Fibroblast of upper back skin (primary cell): ENCODE measurements around the gene YY1.
"Not testable (repeated sequence)": the region's sequence is repeated elsewhere in the genome, so short reads cannot be mapped to it uniquely, and the experiment has no call there.

ENCODE experiments used
- DNase-seq: peaks from one replicate; pipeline ENCODE4 v3.0.0-alpha.2; 2013

Gene YY1

DNA sequence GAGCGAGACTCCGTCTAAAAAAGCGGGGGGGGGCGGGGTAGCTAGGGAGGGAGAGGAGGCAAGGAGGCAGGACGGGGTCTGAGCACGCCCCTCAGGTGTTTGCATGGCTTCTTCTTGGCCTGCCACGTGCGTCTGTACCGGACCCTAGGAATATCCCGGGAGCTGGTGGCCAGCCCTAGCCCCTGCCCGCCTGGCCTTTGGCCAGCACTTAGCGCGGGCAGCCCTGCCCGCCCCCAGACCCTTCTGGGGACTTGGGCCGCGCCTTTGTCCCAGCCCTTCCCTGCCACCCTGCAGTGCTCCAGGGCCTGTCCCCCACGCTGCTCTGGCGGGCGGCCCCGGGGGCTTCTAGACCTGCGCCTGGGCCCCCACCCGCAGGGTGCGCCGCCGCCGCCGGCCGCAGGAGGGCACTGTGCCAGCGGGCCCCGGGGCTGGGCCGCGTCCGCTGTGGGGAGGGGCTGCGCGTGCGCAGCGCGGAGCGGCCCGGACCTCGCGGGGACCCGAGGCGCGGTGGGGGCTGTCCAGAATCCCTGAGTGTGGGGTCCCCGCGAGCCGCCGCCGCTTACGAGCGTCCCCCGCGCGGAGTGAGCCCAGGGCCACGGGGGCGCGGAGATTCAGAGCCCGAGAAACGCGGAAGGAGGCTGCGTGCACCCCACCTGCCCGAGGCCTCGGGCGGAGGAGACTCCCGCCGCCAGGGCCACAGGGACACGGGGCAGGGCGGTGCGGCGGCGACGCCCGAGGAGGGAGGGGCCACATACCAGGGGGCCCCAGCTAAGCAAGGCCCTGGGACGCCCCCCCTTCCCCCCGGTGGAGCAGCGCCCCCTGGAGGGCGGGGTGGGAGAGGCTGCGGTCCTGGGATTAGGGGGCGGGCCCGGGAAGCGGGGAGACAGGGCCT is 46.3 kb downstream of the YY1 start:
- peak; percentile 59 for DNase-seq

DNA sequence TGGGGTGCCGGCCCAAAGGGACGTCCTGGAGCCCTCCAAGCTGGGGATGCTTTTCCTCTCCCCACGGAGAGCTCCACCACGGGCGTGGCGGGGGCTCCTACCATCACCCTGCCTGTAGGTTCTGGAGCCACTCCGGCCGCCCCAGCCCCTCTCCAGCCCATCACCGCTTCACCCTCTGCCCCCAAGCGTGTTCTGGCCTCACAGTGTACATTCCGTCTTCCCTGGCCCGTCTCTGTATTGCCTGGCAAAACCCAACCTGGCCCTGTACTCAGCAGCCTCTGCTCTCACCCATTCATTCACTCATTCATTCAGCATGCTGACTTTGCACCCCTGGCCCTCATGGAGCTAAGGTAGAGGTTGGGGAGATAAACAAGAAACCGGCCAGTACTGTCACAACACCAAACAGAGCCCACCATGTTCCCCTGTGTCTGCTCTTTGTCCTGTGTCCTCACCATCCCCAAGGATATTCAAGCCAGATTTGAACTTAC is 47.0 kb downstream of the YY1 start:
- DNase-seq, result no peak

DNA sequence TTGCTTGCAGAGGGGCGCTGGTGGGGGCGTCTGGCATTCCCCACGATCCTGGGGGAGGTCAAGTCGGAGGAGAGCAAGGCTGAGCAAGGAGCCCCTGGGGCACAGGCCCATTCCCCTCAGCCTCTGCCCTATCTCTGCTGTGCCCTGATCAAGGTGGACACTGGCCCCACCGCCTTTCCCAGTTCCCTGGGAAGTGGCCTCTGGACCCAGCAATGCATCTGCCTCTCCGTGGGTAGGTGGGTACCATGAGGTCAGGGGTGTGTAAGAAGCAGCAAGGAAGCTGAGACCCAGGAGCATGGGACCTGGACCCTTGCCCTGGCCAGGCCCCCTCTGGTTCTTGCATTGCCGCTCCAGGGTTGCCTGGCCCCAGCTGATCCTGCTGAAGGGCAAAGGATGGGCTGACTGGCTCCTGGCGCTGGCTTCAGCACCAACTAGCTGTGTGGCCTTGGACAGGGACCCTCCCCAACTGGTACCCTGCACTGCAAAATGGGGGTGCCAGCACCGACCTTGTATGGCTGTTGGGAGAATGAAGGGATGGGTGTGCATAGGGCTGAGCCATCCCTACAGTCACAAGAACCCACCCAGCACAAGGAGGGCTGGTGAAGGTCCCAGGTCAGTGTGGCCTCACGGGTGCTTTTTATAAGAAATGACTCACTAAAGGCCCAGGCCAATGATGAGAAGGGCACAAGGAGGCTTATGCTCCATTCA is 47.7 kb downstream of the YY1 start:
- no peak for DNase-seq

DNA sequence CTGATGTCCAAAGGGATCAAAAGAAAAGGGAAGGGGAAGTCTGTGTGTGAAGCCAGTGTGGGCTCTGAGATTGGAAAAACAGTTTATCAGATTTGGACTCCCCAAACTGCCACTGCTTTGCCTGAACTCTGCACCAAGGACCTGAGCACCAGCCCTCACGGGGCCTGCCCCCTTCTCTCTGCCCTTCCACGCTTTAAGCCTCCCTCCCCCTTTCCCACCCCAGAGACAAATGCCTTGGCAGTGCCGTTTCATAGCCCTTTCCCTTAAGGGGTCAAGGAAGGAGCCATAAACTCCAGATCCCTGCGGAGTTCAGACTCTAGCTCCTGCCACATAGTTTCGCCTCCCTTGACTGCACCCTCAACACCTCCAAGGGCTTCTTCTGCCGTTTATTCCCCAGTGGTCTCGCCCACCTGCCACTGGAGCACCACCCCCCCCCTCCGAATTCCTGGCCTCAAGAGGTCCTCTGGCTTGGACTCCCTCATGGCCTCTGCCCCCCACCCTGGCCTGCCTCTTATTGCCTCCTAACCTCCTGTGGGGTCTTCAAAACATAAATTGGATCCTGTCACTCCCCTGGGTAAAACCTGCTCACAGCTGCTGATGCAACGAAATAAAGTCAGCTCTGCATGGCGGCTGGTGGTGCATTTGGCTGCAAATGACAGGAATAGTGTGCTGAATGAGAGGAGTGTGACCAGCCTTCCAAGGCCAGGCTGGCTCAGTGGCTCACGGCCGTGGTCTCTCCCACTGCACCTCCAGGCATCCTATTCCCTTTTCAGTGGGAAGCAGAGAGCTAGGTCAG is 48.5 kb downstream of the YY1 start:
- no peak for DNase-seq

DNA sequence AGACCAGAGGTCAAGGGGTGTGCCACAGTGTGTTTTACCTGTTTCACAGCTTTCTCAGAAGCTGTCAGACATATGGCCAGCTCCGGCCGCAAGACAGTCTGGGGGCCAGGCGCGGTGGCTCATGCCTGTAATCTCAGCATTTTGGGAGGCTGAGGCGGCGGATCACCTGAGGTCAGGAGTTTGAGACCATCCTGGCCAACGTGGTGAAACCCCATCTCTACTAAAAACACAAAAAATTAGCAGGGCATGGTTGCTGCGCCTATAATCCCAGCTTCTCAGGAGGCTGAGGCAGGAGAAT is 49.0 kb downstream of the YY1 start:
- DNase-seq, result not testable (repeated sequence)

DNA sequence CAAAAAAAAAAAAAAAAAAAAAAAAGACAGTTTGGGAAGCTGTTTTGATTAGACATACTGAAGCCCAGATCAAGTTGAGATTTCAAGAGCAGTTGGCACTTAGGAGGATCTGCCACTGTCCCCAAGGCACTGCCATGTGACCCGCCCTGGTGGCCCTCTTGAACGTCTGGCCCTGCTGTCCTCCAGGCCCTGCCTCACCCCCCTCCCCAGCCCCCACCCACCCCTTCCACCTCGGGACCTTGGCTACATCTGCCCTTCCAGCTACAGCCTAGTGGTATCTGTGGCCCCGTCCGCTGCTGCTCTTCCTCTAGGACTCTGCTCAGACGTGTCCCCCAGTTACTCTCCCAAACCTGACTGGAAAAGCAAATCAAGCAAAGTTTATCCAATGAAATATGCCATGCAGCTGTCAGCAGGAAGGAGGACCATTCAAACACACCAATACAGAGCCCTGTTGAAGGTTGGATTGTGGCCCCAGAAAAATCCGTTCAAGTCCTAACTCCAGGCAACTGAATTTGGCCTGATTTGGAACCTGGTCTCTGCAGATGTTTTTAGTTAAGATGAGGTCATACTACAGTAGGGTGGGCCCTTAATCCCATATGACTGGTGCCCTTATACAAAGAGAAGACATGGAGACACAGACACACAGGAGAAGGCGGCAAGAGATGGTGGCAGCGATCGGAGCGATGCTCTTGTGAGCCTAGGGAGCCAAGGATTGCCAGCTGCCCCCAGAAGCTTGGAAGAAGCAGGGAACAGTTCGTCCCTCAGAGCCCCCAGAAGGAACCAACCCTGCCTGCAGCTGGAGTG is 49.6 kb downstream of the YY1 start:
- no peak for DNase-seq

DNA sequence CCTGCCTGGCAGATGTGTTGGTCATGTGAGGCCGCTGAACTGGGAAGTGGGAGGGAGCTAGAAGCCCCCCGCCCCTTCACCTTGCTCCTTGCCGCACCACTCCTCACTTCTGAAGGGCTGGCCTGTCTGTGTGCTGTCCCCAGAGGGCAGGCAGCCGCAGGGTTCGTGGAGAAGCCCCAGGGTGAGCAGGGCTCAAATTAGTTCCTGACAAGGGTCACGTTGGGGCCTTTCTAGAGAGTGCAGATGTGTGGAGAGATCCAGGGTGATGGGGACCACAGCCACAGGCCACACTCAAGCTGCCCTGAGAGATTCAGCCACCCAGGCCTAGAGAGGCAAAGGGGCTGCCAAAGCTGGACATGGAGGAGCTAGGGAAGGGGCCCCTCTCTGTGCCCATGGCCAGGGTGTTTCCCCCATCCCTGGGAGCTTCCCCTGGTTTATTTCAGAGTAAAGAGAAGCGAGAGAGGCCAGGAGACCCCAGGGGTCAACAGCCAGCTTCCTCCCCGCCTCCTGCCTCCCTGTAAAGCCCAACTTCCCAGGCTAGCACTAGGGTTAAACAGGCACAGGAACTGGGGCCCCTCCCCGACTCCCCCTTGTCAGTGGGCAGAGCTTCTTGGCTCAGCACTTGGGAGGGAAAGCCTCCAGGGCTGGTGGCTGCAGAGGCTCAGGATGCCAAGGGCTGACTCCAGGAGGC is 51.1 kb downstream of the YY1 start:
- no peak for DNase-seq

DNA sequence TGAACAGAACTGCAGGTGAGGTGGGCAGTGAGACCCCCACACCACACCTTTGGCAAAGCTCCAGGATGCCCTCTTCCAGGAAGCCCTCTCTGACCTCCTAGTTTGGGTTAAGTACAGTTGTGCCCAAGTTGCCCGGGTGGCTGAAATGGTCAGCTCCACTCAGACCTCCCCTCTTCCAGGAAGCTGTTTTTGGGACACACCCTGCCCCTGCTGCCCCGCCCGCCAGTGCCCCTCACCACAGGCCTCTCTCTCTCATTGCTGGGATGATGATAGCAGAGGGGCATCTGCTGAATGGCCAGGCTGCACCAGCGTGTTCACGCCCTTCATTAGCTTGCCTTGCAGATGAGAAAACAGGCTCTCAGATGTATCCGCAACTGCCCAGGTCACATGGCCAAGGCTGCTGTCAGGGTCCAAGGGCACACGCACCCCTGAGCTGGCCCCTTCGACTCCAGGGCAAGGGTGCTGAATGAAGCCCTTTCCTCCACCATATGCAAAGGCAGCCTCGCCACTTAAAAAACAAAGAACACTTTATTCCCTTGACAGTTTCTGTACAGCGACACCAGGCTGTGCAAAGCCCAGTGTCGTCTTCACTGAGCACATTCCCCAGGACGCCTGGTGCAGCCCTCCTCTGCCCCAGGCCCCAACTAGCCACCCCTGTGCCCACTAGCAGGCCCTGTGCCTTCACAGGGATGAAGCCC is 51.8 kb downstream of the YY1 start:
- DNase-seq, result no peak

DNA sequence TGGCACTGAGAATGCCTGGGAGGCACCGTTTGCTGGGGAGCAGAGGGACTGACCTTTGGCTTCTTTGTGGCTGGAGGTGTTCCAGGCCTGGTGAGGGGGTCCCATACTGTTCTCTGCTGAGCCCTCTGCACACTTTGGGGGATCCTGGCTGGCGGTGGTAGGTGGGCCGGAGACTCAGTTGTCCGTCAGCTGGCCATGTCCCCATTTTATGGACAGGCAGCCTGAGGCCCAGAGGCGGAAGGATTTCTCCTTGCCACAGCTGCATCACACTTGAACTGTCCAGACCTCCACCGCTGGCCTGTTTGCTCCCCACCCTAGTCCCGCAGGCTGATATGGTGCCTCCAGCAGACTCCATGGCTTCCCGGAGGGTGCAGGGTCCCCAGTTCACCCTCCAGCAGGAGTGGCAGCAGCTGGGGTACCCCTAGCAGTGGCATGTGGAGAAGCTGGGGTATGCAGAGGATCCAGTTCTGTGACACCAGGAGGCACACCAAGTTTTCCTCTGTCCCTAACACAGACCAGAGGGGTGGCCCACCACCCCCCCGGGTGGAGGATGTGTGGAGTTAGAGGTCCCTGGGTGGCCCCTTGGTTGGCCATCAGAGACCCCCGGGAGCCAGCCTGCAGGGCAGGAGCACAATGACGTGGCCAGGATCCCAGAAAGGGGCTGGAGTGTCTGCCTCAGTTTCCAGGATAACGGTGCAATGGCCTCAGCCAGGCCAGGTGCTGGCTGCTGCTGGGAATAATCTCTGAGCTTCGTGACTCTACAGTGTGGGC is 52.5 kb downstream of the YY1 start:
- DNase-seq, result no peak

DNA sequence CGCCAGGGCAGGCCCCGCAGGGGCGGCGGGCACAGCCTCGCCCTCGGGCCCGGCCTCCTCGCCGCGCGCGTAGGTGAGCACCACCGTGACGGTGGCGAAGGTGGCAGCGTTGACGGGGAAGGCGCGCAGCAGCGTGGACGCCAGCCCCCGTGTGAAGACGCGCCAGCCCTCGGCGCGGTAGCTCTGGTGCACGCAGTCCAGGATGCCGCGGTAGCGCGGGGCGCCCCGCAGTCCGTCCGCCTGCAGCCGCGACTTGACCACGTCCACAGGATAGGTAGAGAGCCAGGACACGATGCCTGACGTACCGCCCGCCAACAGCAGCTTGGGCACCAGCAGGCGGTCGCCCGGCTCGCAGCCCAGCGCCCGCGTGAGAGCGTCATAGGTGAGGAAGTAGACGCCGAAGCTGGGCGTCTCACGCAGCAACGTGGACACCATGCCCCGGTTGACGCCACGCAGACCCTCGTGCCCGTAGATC is 53.4 kb downstream of the YY1 start:
- DNase-seq, result no peak

DNA sequence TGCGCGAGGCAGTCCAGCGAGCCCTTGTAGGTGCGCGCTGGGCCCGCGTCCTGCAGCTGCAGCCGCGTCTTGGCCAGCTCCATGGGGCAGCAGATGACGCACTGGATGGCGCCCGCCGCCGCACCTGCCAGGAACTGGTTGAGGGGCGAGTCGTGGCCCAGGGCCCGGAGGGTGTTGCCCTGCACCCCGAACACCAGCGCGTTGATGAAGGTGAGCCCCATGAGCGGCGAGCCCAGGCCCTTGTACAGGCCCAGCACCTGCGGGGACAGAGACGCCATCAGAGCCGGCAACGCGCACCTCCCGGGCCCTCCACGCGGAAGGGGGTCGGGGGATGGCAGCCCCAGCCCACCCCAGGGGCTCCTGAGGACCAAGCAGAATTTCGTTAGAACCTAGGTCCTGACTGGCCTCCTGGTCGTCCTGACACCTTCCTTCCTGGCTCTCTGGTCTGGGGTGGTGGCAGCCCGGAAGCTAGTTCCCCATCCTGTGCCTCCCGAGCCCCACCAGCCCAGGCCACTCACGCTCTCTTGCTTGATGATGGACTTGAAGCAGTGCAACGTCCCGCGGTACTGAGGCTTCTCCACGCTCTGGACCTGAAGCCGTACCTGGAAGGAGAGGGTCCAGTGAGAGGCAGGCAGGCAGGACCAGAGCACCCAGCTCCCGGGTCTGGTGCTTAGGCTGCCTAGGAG is 54.0 kb downstream of the YY1 start:
- DNase-seq, result no peak

DNA sequence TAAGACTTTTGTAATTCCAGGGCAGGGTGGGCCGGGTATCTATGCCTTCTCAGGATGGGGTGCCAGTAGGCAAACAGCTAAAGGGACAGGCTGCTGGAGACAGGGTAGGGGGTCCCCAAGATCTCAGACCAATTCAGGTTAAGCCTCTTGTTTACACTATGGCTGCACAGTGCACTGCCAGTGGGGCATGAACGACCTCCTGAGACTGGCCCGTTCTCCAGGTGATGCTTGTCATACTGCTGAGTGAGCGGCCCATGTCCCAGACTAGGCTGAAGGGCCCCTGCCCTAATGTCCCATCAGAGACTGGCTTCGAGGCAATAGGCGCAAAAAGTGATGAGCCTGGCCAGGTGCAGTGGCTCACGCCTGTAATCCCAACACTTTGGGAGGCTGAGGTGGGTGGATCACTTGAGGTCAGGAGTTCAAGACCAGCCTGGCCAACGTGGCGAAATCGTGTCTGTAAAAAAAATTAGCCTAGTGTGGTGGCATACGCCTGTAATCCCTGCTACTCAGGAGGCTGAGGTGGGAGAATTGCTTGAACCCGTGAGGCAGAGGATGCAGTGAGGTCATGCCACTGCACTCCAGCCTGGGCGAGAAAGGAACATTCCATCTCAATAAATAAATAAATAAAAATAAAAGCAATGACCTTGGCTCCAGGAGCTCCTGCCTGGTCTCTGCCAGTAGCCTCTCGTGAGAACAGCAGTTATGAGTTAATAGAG is 54.7 kb downstream of the YY1 start:
- DNase-seq, result no peak

DNA sequence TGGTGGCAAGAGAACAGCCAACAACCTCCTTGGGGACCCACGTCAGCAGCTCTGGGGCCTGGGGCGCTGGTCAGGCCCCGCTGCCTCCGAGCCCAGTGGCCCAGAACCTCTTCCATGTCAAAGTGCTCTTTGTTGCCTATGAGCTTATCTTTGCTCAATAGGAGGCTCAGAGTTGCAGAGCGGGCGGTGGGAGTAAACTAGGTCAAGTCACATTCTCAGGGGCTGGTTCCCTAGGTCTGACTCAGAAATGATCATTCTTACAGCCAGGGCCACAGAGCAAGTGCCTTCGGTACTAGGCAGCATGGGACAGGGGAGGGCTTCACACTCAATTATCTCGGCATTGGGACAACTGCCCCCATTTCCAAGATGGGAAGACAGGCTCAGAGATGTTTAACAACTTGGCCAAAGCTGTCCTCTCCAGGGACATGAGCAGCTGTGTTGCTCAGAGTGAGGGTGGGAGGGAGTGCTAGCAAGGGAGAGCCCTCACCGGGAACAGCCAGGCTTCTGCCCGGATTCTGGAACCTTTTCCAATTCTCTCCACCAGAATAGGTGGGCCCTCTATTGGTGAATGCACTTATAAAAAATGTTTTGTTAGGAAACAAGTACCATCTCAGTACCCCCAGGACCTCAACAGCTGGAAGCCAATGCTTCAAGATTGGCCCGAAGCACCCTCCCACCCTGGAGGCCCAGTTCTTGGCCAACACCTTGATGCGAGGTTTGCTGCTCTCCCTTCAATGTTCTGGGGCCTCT is 55.4 kb downstream of the YY1 start:
- no peak for DNase-seq

DNA sequence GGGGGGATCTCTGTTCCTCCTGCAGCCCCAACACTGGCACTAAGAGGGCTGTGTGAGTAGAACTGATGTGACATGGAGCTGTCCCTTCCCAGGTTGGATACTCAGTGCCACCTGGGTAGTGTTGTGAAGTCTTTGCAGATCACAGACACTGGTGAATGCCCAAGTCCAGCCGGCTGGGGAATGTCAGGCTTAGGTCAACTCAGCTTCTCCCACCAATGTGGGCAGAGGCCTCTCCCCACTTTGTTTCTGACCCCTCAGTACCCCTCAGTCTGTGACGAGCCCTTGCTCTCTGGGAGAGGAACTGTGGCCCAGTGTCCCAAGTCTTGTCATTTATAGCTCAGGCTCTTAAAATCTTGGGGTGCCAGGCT is 56.0 kb downstream of the YY1 start:
- no peak for DNase-seq

DNA sequence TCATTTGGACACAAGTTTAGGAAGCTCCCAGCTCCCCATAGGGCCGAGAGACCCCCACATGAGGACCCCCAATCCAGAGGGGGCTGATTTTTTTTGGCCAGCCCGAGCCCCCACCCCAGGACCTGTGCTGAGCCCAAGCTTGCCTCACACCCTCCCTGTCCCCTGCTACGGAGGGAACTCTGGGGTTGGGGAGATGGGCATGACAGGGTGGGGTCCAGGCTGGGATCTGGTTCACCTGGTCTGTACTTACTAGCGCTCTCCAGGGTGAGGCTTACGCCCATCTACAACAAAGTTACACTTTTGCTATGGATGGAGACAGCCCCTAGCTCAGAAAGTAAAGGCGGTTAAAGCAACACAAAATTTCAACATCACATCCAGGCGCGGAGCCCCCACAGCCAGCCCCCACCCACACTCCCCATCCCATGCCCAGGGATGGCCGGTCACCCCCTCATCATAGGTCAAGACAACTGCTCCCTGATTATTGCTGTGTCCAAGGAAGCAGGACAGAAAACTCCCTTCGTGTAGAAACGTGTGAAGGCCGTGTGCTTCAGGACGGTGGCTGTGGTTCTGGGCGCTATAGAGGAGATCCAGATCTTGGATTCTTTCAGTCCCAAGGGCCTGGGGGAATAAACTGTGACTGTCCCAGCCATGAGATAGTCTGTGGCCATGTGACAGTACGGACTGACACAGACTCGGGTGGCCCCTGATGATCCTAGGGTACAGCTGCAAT is 56.6 kb downstream of the YY1 start:
- DNase-seq, result no peak

DNA sequence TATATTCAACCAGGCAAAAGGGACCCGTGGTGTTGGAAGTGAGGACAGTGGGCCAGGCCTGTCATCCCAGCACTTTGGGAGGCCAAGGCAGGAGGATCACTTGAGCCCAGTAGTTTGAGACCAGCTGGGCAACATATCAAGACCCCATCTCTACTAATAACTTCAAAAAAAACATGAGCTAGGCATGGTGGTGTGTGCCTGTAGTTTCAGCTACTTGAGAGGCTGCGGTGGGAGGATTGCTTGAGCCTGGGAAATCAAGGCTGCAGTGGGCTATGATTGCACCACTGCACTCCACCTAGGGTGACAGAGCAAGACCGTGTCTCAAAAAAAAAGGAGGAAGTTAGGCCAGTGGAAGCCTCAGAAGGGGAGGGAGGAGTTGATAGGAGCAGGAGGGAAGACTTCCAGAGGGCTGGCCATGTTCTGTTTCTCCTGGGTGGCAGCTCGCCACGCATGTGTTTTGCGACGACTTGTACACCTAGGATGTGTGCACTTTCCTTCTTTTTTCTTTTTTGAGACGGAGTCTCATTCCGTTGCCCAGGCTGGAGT is 57.2 kb downstream of the YY1 start:
- no peak for DNase-seq

DNA sequence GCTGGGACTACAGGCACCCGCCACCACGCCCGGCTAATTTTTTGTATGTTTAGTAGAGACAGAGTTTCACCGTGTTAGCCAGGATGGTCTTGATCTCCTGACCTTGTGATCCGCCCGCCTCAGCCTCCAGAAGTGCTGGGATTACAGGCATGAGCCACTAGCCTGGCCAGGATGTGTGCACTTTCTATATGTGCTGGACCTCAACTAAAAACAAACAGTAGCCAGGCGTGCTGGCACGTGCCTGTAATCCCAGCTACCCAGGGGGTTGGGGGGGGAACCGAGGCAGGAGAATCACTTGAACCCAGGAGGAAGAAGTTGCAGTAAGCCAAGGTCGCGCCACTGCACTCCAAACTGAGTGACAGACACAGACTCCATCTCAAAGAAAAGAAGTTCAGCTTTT is 57.8 kb downstream of the YY1 start:
- DNase-seq, result not testable (repeated sequence)
